Epithelial cell of esophagus (primary cell): Measurements from ENCODE around the gene PGGT1B.

Experiments used
- DNase-seq: peaks from one replicate; pipeline ENCODE4 v3.0.0; 2010; ENCODE audit warnings: low read depth
- H3K4me3 ChIP-seq: 2 replicates; pipeline ENCODE4 v1.5.1; 2011; ENCODE audit warnings: mild to moderate bottlenecking, low read length, control low read depth
- TF ChIP-seq, protein P1 (sequence below): IDR thresholded peaks from 2 replicates; pipeline ENCODE4 v1.5.1; 2011; ENCODE audit warnings: low read depth, mild to moderate bottlenecking, low read length, control low read depth, inconsistent platforms; ENCODE audit not compliant: insufficient read depth; ENCODE audit errors: missing control alignments

Gene PGGT1B

DNA sequence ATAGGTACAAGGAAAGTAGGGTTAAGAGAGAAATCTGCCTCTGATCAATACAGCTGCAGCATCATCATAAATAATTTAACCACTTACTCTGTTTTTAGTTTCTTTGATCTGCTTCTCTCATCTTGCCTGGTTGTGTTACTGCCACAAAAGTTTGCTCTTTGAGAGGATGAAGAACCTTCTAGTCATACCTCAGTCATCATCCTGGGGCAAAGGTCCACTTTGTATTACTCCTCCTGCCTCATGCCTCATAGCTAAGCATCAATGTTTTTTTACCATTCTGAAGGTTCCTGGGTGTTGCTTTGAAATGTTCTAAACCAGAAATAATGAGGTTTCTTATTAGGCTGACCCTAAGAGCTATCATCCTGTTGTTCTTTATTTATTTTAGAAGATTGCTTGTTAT, 75.9 kb downstream of the PGGT1B start:
- TF ChIP-seq, protein P1, sequence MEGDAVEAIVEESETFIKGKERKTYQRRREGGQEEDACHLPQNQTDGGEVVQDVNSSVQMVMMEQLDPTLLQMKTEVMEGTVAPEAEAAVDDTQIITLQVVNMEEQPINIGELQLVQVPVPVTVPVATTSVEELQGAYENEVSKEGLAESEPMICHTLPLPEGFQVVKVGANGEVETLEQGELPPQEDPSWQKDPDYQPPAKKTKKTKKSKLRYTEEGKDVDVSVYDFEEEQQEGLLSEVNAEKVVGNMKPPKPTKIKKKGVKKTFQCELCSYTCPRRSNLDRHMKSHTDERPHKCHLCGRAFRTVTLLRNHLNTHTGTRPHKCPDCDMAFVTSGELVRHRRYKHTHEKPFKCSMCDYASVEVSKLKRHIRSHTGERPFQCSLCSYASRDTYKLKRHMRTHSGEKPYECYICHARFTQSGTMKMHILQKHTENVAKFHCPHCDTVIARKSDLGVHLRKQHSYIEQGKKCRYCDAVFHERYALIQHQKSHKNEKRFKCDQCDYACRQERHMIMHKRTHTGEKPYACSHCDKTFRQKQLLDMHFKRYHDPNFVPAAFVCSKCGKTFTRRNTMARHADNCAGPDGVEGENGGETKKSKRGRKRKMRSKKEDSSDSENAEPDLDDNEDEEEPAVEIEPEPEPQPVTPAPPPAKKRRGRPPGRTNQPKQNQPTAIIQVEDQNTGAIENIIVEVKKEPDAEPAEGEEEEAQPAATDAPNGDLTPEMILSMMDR, result no peak
- peak; percentile 11 for DNase-seq
- no peak overlapping the region for H3K4me3 ChIP-seq

DNA sequence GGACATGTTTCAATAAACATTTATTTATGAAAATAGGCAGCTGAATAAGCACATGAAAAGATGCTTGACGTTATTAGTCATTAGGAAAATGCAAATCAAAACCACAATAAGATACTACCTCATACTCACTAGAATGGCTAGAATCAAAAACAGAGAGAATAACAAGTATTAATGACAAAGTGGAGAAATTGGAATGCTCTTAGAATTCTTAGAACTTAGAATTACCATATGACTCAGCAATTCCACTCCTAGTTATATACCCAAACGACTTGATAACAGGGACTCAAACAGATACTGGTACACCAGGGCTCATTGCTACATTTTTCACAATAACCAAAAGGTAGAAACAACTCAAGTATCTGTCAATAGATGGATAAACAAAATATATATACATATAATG, 77.9 kb downstream of the PGGT1B start:
- no peak overlapping the region for H3K4me3 ChIP-seq
- TF ChIP-seq, protein P1, result no peak
- peak; percentile 2 for DNase-seq

DNA sequence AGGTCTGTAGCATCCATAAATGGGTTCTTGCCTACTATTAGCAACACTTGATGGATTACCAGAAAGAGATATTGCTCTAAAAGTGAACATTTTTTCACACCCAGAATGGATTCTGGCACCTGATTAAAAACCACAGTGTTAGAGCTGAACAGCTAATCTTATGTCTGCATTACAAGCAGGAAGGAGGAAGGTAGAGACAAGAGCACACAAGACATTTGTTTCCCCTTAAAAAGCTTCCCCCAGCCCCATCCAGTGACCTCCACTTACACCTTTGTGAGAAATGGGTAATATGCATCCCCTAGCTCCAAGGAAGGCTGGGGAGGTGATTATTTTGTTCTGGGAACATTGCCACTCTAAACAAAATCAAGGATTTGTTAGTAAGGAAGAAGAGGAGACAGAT, 80.9 kb downstream of the PGGT1B start:
- H3K4me3 ChIP-seq, result no peak overlapping the region
- no peak for DNase-seq
- TF ChIP-seq, protein P1, result no peak

DNA sequence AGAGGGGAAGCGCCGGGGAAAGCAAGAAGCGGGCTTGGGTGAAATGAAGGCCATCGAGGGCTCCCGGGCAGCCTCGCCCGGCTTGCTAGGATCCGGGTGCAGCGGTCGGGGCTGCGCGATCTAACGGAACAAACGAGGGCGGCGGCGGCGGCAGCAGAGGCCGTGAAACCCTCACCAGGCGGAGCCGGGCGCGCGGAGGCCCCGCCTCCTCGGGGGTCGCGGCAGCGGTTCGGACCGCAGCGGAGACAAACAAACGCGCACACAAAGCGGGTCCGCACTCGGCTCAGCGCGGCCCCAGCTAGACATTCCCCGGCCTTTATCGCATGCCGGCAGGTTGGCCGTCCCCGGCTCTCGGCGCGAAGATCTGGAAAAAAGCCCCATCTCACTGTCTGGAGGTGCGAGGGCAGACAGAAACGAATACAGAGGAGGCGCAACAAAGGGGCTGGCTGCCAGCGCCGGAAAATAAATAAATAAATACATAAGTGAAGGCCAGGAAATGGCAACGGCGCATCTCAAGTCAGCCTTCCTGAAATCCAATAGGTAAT, 82.4 kb downstream of the PGGT1B start:
- TF ChIP-seq, protein P1, result no peak
- H3K4me3 ChIP-seq, result peak overlapping the region; percentile 18
- peak; percentile 10 for DNase-seq

DNA sequence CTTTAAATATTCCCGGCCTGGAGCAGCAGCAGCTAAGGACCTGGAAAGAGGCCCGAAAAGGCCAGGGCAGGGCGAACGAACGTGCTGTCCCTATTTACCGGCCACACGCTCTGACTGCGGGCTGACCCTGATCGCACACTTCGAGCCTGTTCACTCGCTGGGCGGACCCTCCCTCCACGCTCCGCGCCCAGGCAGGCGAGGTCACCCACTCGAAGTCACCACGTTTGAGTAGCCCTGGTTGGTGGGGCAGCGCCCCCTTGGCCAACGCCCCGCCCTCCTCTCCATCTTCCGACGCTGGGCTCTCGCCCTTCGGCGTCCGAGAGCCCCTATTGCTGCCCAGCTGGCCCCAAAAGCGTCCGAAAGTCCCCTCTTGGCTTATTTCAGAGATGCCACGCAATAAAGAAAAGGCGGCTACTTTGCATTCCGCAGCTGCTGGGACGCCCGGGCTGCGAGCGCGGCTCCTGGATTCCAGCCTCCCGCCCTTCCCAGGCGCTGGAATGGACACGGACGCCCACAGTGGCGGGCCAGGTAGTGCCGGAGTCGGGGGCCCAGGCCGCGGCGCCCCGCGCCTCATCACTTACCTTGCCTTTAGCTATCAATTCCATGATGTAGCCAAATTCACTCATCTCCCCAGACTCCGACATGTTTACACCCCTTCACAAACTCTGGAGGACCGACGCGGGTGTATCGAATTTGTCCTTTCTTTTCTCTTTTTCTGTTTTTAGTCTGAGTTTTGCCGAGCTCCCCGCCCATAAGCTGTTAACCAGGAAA, 83.1 kb downstream of the PGGT1B start:
- peak; percentile 2 for DNase-seq
- peak overlapping the region; percentile 18 for H3K4me3 ChIP-seq
- TF ChIP-seq, protein P1, result no peak

DNA sequence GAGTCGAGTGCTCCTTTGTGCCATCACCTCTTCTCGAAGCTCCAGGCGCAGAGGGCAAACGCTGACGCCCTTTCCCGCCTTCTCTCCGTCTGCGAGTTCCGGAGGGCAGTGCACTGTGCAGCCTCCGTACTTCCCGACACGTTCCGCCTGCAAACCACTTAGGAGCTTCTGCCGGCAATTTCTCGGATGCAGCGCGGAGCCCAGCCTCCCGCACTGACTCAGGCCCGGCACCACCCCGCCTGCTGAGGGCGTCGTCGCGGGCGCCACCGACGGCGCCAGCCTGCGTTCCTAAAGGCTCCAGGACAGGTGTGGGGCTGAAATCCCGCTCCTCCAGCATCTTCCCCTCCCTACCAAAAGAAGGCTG, 83.7 kb downstream of the PGGT1B start:
- no peak overlapping the region for H3K4me3 ChIP-seq
- TF ChIP-seq, protein P1, result no peak
- peak; percentile 7 for DNase-seq

DNA sequence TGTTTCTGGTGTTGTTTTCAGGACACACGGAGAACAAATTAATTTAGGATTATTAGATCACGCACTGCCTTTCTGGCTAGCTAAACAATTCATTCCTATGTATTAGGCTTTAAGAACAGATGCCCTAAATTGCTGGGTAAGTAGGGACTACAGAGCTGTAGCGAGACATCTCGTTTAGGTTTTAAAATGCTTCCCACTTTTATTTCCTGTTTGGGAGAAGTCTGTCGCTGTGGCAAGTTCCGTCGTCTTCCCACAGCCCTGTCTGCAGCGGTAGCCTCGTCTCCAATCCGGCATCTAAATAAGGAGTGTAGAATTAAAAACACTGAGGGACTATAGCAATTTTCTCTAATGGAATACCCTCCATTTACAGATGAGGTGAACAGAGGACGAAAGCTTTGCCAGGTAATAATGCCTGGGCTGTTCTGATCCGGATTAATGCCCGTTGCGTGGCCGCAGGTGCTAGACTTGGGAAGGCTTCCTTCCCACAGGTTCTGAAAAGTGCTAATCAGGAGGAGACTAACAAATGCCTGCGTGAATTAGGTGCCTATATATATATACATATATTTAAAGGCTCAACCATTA, 91.7 kb downstream of the PGGT1B start:
- no peak overlapping the region for H3K4me3 ChIP-seq
- no peak for DNase-seq
- TF ChIP-seq, protein P1, result no peak
